Measurements from ENCODE around the gene EXD2. TPM values are rescaled to one million over a fixed set of nuclear protein-coding genes. Genes with fewer than 3 reads are reported as not detected.

The EXD2 gene
- total and polyA plus RNA-seq, 2 of the 13 experiments (the other 11 are each of a cell fraction or from before 2014, with no cell fraction given), result 9.5 to 15.1 TPM

GRCh38 chr14:69191340-69192111, at the start of gene EXD2 (continued):
- TF ChIP-seq GTF3A (CRISPR knock-in tag; conservative IDR thresholded peaks at IDR 0.05), result peak; percentile 70; the same call in 1 of the 2 replicates
- no peak for TF ChIP-seq SMARCE1 (IDR thresholded peaks at IDR 0.05; ENCODE audit: borderline replicate concordance)
- TF ChIP-seq RXRB (CRISPR knock-in tag; IDR thresholded peaks at IDR 0.05; ENCODE audit: borderline replicate concordance), result no peak
- peak; percentile 68; the same call in 1 of the 2 replicates for TF ChIP-seq ZNF251 (CRISPR knock-in tag; IDR thresholded peaks at IDR 0.05)
- no peak for TF ChIP-seq SOX13 (IDR thresholded peaks at IDR 0.05)
- no peak; a peak in 1 of 4 replicates for TF ChIP-seq SOX13 (CRISPR knock-in tag; conservative IDR thresholded peaks at IDR 0.05 in 1 of 2, IDR thresholded peaks at IDR 0.05 in 1 of 2)
- no peak for TF ChIP-seq SNAPC2 (CRISPR knock-in tag; IDR thresholded peaks at IDR 0.05)
- peak; percentile 72 for TF ChIP-seq RFXAP (CRISPR knock-in tag; IDR thresholded peaks at IDR 0.05; ENCODE audit: borderline replicate concordance)
- TF ChIP-seq PHF5A (CRISPR knock-in tag; IDR thresholded peaks at IDR 0.05; ENCODE audit: low read depth, unreplicated experiment), result no peak
- peak; percentile 39; the same call in 1 of the 2 replicates for TF ChIP-seq MIXL1 (CRISPR knock-in tag; IDR thresholded peaks at IDR 0.05)
- TF ChIP-seq ZNF343 (CRISPR knock-in tag; IDR thresholded peaks at IDR 0.05), result no peak
- TF ChIP-seq NONO (IDR thresholded peaks at IDR 0.05), result no peak
- peak; percentile 97 for TF ChIP-seq NONO (CRISPR knock-in tag; conservative IDR thresholded peaks at IDR 0.05)
- TF ChIP-seq ETV5 (CRISPR knock-in tag; IDR thresholded peaks at IDR 0.05; ENCODE audit: borderline replicate concordance), result peak; percentile 62
- peak; percentile 95; the same call in 1 of the 2 replicates for TF ChIP-seq ZNF556 (CRISPR knock-in tag; IDR thresholded peaks at IDR 0.05; ENCODE audit: borderline replicate concordance)
- TF ChIP-seq CEBPZ (IDR thresholded peaks at IDR 0.05; ENCODE audit: low read length), result no peak
- TF ChIP-seq JUN (CRISPR knock-in tag; IDR thresholded peaks at IDR 0.05), result peak; percentile 74
- peak; percentile 52 for TF ChIP-seq HDAC2 (CRISPR knock-in tag; IDR thresholded peaks at IDR 0.05)
- no peak for TF ChIP-seq ZFYVE20 (CRISPR knock-in tag; IDR thresholded peaks at IDR 0.05; ENCODE audit: borderline replicate concordance, low read depth)
- TF ChIP-seq CERS6 (CRISPR knock-in tag; IDR thresholded peaks at IDR 0.05), result no peak
- peak; percentile 37; the same call in 1 of the 2 replicates for TF ChIP-seq ZBTB21 (CRISPR knock-in tag; IDR thresholded peaks at IDR 0.05)
- TF ChIP-seq ZHX1 (CRISPR knock-in tag; IDR thresholded peaks at IDR 0.05; ENCODE audit: low read depth), result peak; percentile 90; the same call in 1 of the 2 replicates
- TF ChIP-seq TCF12 (IDR thresholded peaks at IDR 0.05), result no peak
- TF ChIP-seq TCF12 (CRISPR knock-in tag; IDR thresholded peaks at IDR 0.05), result peak; percentile 61; the same call in 1 of the 2 replicates

Data from HepG2 (cell line).